Measurements from ENCODE around the gene DNM3.

DNM3 gene

GRCh38 chr1:172382406-172382805, 541.1 kb downstream of the DNM3 start:
- no peak for DNase-seq

GRCh38 chr1:172382990-172383389, 541.7 kb downstream of the DNM3 start:
- DNase-seq: no peak

GRCh38 chr1:172383536-172383935, 542.2 kb downstream of the DNM3 start:
- DNase-seq: no peak

DNA sequence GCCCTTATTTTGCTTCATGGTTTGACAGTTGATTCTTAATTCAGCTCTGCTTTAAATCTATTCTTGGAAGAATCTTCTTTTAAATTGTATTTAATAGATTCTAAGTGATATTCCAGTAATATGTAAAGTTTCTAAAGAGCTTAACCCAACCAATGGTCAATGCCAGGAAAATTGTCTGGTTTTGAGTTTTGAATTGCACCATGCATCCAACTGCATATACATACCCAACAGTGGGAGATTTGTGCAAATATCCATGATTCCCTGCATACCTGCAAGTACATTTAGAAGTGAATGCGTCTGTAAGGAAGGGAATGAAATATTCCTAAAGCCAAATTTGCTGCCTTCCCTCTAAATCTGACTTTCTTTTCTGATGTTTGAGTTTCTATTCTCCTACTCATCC, 543.4 kb downstream of the DNM3 start:
- DNase-seq: no peak

DNA sequence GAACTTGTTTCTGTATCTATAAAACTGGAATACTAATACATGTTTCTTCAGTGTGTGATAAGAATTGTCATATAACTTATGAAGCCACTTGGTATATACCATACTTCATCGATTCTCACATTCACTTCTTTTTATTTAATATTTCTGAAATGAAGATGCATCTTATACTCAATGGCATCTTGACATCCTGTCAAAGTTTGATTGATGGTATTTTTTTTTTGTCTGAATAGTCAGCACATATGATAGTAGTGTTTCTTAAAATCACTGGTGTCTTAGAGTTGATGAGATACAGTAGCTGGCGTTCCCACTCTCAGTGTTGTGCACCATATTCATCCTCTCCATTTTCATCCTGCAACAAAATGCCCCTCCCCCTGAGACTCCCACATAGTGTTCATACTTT, 544.7 kb downstream of the DNM3 start:
- DNase-seq: no peak

GRCh38 chr1:172388490-172388889, 547.2 kb downstream of the DNM3 start:
- DNase-seq: no peak

DNA sequence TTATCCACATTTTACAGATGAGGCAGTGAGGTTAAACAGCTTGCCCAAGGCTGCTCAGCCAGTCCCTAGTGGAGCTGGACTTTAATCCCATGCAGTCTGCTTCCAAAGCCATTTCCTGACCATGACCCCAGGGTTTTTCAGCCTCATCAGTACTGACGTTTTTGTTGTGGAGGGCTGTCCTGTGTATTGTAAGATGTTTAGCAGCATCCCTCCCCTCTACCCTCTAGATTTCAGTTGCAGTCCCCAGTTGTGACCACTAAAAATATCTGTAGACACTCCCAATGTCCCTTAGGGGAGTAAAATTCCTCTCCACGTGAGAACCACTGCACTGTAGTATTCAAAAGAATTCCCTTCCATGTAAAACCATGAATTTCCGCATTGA, 549.0 kb downstream of the DNM3 start:
- no peak for DNase-seq

DNA sequence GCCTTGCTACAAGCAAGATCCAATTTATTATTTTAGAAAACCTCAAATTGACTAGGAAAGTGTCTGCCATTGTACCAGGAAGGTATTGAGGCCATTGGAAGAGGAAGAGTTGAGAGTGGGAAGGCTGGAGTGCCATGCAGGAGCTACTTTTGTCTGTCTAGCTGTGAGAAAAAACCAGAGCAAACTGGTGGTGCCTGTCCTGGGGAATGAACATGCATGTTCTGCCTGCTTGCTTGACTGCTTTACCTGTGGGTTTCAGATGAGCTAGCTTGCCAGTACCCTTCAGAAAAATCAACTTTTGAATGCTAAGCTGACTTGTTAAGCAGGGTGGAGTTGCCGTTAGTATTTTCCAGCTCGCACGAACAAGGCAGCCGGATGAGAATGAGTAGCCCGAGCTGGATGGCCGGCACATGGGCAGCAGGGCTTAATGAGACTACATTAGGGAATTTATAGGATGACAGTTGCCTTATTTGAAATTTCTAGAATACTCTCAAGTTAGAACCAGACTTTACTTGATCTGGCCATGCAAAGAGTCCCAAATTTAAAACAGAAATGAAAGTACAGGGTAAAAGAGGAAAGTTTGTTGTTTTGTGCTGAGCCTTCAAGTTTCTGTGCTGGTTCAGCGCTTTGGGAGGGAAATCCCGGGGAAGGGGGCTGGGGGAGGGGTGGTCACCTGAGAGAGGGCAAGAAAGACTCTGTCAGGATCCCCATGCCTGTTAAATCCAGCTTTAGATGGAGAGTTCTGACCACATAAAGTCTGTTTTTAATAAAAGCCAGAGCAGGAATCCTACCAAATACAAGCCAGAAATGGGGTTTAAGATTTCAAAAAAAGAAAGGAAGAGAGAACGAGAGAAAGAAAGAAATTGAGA, 549.6 kb downstream of the DNM3 start:
- no peak for DNase-seq

DNA sequence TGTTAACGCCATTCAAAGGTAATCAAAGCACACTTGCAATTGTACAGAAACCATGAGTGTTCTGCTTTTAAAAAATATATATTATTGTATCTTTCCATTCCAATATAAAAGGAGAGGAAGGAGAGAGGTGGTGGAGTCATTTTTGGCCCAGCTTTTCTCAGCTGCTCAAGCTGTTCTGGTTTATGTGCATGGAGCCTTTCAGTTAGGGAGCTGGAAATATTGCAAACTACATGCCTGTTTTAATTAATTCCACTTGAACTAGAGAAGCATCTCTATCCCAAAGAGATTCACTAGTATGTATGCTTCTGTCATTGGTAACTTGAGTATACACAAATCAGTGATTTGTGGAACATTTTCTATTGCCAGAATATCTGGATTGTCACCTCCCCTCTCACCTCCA, 550.7 kb downstream of the DNM3 start:
- DNase-seq: no peak

GRCh38 chr1:172393354-172393753, 552.1 kb downstream of the DNM3 start:
- DNase-seq: no peak

GRCh38 chr1:172394141-172394751, 552.9 kb downstream of the DNM3 start:
- peak; percentile 87 for DNase-seq

- peak; percentile 16 for DNase-seq
Observed at GRCh38 chr1:172394811-172395210, 553.5 kb downstream of the DNM3 start.

GRCh38 chr1:172395576-172395975, 554.3 kb downstream of the DNM3 start:
- DNase-seq: no peak

DNA sequence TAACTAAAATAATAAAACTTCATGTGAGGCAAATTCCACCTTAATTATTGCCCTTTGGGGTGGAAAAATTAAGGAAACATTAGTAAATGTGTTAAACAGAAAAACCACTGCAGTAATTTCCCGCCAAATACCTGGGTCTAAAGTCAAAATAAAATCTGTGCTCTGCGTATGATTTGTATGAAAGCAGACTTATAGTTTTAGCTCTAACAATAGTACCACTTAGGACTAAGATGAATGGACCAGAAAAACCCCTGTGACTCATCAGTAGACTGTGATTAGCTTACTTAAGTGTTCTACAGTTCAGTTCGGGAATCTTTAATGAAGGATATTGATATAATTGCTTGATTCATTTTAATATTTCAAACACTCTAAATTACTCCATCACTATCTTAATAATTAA, 555.9 kb downstream of the DNM3 start:
- DNase-seq: peak; percentile 42

- DNase-seq: no peak
Observed at GRCh38 chr1:172397633-172398032, 556.3 kb downstream of the DNM3 start.

- DNase-seq: no peak
Observed at GRCh38 chr1:172398193-172398592, 556.9 kb downstream of the DNM3 start.

GRCh38 chr1:172398970-172399755, 557.9 kb downstream of the DNM3 start:
- DNase-seq: peak; percentile 73

DNA sequence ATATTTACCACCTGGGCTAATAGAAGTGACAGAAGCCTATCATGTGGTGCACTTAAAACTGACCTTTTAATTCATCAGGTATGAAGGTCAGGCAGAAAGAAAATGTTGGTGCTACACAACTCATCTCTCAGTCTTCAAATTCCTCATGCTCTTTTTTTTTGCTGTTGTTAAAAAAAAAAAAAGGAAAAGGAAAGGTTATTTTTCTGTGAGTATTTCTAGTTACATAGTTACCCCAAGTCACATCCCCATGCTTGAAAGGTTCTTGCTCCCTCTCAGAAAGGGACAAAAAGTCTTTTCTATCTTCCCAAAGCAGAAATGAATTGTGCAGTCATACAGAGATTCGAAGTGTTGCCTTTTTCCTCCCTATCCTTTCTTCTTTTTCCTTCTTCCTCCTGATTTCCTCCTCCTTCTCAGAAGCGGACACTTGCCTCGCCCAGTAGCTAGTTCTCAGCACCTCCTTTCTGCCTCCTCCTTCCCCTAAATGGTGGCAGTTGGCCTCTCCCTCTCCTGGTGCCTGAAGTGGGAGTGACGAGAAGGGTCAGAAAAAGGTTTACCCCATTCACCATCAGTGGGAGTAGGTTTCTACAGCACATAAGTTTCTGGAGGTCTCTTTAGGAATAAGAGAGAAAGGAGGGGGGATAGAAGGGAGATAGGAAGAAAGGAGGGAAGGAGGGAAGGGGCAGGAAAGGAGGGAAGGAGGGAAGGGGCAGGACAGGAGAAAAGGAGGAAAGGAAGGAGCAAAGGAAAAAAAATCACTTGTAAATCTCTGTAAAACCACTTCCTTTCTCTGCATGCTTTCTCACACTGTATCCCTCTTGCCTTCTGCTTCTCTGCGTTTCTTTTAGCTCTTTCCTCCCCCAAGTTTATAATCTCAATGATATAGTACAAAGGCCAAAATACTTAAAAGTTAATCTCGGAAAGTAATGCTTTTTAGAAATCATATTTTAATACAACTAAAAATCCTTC, 558.7 kb downstream of the DNM3 start:
- no peak for DNase-seq

DNA sequence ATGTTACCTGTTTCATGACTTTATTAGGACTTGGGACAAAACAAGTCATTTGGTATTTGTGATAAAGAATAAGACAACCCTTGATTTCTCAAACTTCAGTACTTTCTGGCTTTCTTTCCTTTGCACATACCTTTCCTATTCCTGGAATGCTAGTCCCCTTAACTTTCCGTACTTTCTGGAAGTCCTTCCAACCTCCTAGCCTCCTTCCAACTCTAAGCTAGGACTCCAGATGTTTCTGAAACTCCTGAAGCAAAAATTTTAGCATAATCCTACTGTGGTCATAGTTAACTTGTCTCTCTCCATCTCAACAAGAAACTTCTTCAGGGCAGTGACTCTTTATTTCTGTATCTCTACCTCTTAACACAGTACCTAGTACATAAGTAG, 559.4 kb downstream of the DNM3 start:
- no peak for DNase-seq

DNA sequence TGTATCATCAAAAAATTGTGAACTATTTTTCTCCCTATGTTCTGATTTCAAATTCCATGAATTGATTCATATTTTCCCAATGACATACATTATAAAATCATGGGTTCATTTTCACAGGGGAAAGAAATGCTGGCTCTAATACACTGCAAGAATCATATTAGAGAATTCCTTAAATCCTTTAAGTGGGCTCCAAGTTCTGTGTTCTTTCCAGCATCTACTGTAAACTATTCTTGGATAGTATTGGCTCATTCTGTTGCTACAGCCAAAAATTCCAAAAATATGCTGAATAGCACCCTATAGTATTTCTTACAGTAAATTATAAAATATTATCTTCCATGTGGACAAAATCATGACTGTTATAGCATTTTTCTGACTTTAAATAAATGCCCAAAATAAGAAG, 560.2 kb downstream of the DNM3 start:
- DNase-seq: no peak

DNA sequence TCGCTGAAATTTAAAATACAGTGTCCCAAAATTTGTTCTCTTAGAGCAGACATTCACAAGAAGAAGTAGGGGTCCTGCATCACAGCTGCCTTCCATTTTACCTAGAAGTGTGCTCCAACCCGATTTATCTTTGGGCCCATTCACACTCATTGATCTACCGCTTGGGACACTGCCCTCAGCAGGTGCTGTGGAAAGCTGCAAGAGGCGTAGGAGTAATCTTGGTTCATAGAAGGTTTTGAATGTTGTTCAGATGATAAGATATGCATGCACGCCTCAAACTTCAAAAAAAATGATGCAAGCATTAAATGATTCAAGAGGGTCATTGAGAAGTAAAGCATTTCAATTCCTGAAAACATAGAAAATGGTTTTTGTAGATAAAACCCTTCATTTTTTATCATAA, 560.6 kb downstream of the DNM3 start:
- no peak for DNase-seq

- no peak for DNase-seq
Observed at GRCh38 chr1:172402878-172403569, 561.7 kb downstream of the DNM3 start.

Data from CD4-positive, alpha-beta T cell treated with Interleukin-4 for 4 hours (primary cell).